HG03103 (cell line): ENCODE measurements around the gene C21orf91.
A peak's percentile ranks its signal among the peaks of the same experiment; 100 is the strongest.
"Not testable (repeated sequence)": the region's sequence is repeated elsewhere in the genome, so short reads cannot be mapped to it uniquely, and the experiment has no call there.

Experiments
- ATAC-seq: cut with Tn5 transposase; IDR thresholded peaks from one replicate; pipeline ENCODE4 v1.9.1; 2021; ENCODE audit warnings: low read depth; ENCODE audit not compliant: unreplicated experiment

The C21orf91 gene

GRCh38 chr21:17781524-17781923 is 37.6 kb downstream of the C21orf91 start:
- ATAC-seq, result no peak

- ATAC-seq, result peak; percentile 28
These were observed 38.6 kb downstream of the C21orf91 start for GRCh38 chr21:17780539-17780938.

DNA sequence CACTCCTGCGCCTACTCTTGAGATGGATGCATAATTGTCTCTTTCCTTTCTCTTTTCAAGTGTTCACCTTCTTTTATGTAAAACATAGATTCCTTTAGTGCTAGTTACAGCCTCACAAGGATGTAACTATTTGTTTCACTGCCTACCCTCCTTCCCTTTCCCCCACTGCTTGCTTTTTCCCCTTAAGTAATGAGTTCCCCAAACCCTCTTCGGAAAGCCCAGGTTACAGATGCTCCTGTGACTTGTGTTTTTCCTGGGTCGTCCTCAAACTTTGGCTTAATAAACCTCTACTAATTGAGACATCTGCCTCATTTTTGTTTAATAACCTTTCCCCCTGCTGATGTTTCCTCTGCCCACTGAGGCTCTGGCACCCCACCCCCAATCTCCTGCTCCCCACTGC is 39.2 kb downstream of the C21orf91 start:
- ATAC-seq, result no peak

DNA sequence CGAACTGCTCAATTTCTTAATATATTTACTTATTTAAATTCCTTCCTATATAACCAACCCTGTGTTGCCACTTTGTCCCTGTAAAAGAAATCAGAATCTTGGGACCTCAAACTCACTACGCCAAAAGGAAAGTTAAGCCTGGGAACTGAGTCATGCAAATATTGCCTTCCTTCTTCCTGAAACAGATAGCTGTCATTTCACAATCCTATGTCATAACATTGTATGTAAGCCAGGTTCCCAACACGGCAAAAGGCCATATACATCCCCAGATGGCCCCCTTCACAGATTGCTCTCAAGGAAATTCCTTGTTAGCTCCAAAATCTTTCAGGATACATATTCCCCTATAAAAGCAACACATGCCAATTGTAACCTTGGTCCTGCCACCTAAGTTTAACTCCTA is 39.7 kb downstream of the C21orf91 start:
- ATAC-seq, result no peak

DNA sequence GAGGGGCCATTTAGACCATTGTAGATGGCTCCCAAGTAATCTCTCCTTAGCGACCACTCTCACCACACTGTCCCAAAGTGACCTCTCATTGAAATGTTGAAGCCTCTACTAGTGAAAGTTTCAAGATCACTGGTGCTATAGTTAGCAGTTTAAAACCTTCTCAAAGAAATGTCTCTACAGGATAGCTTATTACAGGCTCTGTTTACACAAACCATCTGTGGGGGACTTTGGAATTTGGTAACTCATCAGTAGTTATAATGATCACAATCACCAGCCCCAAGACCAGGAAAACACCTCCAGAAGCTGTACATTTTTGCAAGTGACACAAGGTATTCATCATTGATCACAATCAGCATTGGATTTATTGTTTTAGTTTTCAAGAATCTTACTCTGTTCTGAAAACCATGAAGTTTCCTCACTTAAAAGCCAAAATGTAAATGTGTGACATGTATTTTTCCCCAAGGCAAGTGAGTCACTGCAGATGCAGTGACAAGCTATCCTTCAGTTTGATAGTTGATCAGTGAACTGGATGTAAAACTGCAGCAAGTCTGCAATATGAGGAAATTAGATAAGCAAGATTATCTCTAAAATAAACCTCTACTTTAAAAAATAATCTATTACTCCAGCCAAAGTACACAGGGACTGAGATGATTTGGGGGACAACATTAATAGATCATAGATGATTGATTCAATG is 41.9 kb downstream of the C21orf91 start:
- no peak for ATAC-seq

GRCh38 chr21:17775431-17776126 is 43.6 kb downstream of the C21orf91 start:
- peak; percentile 74 for ATAC-seq

GRCh38 chr21:17775021-17775420 is 44.1 kb downstream of the C21orf91 start:
- ATAC-seq, result not testable (repeated sequence)

GRCh38 chr21:17769447-17769845 is 49.7 kb downstream of the C21orf91 start:
- no peak for ATAC-seq

- no peak for ATAC-seq
These were observed 50.2 kb downstream of the C21orf91 start for GRCh38 chr21:17768840-17769446.

DNA sequence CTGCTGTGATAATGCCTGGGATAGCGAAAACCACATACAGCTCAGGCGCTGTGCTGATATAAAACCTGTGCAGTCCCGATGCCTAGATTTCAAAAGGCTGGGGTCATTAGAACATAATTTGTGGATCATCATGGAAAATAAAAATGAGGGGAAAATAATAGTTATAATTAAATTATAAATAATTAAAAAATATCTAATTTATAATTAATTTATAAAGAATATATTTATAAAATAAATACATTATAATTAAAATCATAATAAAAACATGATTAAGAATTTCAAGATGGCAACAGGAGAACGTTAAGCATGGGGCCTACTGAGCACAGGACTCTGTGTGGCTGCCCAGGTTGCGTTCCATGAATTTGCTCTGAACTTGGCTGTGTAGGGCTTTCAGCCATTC is 53.9 kb downstream of the C21orf91 start:
- ATAC-seq, result no peak

DNA sequence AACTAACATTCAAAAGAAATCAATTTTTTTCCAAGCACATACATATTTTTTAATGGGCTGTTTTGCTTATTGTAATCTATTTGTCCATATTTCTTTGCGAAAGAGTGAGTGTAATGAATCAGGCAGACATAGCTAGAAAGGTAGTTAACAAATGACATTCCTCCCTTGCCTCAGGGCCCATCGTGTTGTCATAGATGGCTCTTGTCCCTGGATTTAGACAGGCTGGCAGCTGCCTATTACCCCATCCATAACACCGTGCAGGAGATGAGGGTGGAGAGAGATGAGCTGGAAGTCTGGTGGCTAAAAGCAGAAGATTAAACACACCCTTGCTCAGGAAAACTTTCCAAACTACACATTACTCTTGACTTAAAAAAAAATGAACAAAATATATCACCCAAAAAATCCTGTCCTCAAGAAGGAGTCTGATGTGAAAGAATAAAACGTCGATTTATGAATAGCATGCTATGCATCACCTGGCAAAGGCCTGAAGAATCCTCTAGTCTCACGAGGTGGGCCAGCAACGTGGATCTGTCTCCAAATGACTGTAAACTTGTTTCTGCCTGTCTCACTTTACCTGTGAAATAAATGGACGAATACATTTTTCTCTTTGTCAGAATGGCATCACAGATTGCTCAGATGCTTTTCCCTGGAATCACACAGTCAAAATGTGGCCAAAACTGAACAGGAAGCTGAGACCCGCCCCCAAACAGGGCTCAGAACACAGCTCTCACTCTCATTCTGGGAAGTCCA is 55.7 kb downstream of the C21orf91 start:
- no peak for ATAC-seq

DNA sequence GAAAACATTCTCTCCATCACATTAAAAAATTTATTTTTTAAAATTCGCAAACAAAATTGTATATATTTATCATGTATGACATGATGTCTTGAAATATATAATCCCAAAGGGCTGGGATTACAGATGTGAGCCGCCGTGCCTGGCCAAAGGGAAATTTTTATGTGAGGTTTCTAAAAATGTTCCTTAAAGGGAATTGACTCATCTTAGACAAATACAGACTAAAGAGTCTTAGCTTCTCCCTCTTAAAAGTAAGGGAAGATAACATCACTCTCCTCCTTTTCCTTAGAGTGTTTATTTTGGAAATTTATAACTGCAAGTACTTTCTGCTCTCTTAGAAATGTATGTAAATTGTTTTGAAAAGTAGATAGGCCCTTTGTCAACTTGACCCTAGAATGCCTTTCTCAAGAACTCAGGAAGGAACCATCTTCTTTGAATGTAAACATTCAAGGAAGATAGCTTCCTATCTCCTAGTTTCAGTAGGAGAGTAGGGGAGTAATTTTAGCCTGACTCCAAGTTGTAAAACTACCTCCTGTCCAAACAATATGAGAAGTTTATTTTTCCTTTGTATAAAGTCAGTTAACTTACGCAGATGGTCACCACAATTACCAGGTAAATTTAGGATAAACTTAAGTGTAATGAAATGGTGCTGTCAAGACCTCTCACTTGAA is 59.5 kb downstream of the C21orf91 start:
- no peak for ATAC-seq

GRCh38 chr21:17758683-17759082 is 60.5 kb downstream of the C21orf91 start:
- no peak for ATAC-seq

GRCh38 chr21:17757671-17758070 is 61.5 kb downstream of the C21orf91 start:
- ATAC-seq, result no peak

GRCh38 chr21:17753736-17754135 is 65.4 kb downstream of the C21orf91 start:
- ATAC-seq, result no peak

DNA sequence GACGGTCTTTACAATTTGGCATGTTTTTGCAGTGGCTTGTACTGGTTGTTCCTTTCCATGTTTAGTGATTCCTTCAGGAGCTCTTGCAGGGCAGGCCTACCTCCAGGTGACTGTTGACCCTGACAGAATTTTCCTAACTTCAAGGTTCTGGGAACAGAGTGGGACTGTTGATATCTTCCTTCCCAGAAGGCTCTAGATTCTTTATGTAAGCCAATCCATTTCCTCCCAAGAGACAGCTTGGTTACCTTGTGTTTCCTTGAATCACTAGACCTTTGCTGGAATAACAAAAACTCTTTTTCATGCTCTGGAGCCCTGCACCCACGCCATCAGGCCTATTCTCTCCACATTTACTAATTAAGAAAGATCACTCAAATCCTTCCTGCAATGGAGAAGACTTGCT is 67.0 kb downstream of the C21orf91 start:
- ATAC-seq, result no peak

GRCh38 chr21:17746920-17747319 is 72.2 kb downstream of the C21orf91 start:
- ATAC-seq, result no peak

DNA sequence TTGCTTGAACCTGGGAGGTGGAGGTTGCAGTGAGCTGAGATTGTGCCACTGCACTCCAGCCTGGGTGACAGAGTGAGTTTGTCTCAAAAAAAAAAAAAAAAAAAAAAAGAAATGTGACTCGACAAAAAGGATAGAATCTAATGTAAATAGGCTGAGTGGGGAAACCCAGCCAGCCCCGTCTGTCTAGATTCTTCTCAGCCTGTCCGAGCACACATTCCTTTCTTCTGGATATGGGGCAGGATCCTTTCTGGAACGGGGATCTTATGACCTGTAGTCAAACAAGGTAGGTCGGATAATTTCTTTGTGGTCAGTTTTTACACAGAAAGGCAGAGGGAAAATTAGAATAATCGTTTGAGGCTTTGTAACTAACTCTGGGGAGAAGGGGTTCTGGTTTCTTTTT is 74.1 kb downstream of the C21orf91 start:
- ATAC-seq, result no peak

DNA sequence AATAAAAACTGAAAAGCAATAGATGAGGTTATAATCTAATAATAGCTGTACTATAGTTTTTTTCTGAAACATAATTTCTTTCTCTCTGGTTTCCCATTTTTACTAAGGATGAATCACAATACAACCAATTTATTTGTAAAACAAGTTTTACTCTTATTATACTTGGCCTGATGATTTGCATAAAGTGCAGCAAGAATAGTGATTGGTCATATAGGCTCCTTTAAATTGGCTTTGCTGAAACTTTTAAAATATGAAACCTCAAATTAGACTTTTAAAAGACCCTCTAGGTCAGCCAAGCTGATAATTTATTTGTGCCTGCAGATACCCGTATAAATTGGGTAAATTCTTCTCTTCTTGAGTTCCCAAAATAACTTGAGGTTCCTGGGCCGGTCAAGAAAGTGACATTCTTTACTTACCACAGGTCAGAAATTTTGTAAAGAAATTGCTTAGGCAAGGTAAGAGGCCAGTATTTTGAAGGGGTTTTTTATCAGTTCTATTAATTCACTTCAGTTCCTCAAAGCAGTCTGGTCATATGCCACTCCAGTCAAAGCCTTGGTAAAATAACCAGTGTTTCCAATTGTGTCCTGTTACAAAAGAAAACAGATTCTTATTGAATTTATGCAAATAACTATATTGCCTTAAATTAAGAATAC is 76.1 kb downstream of the C21orf91 start:
- ATAC-seq, result no peak

DNA sequence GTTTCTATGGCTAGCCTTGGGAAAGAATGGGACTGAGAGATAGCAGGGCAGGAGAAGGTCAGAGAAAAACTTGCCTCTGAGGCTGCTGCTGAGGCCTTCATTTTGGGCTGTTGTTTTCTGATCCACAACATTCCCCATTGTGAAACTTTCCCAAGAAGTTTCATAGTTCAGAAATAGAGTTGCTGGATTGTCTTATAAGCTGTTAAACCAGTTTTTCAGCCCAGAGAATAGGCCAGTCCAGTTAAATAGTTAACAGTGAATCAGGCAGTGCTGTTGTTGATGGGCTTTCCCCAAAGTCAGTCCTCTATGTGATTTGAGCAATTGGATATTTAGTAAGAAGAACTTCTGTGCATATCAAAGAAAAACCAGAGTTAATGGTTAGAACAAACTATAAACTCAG is 77.0 kb downstream of the C21orf91 start:
- ATAC-seq, result no peak
